ENCODE results near the gene KCNQ4. TPM values are rescaled to one million over a fixed set of nuclear protein-coding genes. Genes with fewer than 3 reads are reported as not detected.

KCNQ4 gene
- total and polyA plus RNA-seq, 2 of the 4 experiments (the other 2 are of a cell fraction), result 0.07 TPM; not detected in 1

GRCh38 chr1:40873863-40874472 is 90.4 kb downstream of the KCNQ4 start:
- Histone ChIP-seq H3K36me3 (ENCODE audit: control insufficient read depth, insufficient read depth, low read length) (no peaks in the 10 kb centered on the region), H3K9me1 (ENCODE audit: insufficient read depth, low read length) (peaks cover 27% of the 10 kb centered on the region), H3K27me3 (ENCODE audit: control insufficient read depth, insufficient read depth, low read length) (no peaks in the 10 kb centered on the region), H2BK5ac (ENCODE audit: low read depth, low read length, poor library complexity, severe bottlenecking) (peak overlapping the region; percentile 4), H2AFZ (replicated peaks; ENCODE audit: low read length, poor library complexity) (peak overlapping the region; percentile 38), H3K4me2 (ENCODE audit: low read depth, low read length) (no peak overlapping the region), H3K14ac (replicated peaks; ENCODE audit: low read depth, low read length) (peak overlapping the region; percentile 11), H3K4me3 (ENCODE audit: insufficient read depth, low read depth, low read length) (no peak overlapping the region), H2BK20ac (ENCODE audit: low read depth, low read length) (peak overlapping the region; percentile 67), H2BK120ac (ENCODE audit: low read depth, low read length) (peak overlapping the region; percentile 92), H3K27ac (ENCODE audit: insufficient read depth, low read length) (no peak overlapping the region; the same call in 1 of the 2 replicates), H2BK15ac (ENCODE audit: low read depth, low read length) (peak overlapping the region; percentile 96; the same call in 2 of the 3 replicates), H3K18ac (ENCODE audit: low read depth, low read length) (peak overlapping the region; percentile 32; the same call in 1 of the 2 replicates), H3K56ac (ENCODE audit: extremely low read depth, insufficient read depth, low read length) (no peak overlapping the region; the same call in 1 of the 2 replicates), H3K23ac (ENCODE audit: low read depth, low read length) (no peak overlapping the region; the same call in 1 of the 2 replicates), H3K9ac (ENCODE audit: low read depth, low read length) (no peak overlapping the region), H3K4me1 (ENCODE audit: control insufficient read depth, insufficient read depth, low read length) (peaks cover 13% of the 10 kb centered on the region), H4K8ac (ENCODE audit: low read depth in 2 of 2, low read length in 2 of 2) (peak overlapping the region; percentile 33 to 53; a peak in 2 of 4 replicates), H4K5ac (ENCODE audit: low read depth, low read length) (no peak overlapping the region; the same call in 1 of the 2 replicates), H3K9me3 (ENCODE audit: control insufficient read depth, insufficient read depth, low read length) (peaks cover 7% of the 10 kb centered on the region), H4K91ac (ENCODE audit: insufficient read depth, low read depth, low read length) (peak overlapping the region; percentile 64), H2AK5ac (ENCODE audit: low read depth, low read length) (peak overlapping the region; percentile 94), H3K4ac (ENCODE audit: low read depth, low read length) (peak overlapping the region; percentile 30), H2AK9ac (replicated peaks; ENCODE audit: low read depth, low read length, poor library complexity) (peak overlapping the region; percentile 31), H3K79me1 (ENCODE audit: low read depth in 1 of 2, low read length in 2 of 2) (no peaks in the 10 kb centered on the region; a peak in 2 of 4 replicates), H4K20me1 (ENCODE audit: insufficient read depth, low read length) (no peaks in the 10 kb centered on the region)
- DNase-seq (no peak), ATAC-seq (ENCODE audit: low read depth) (no peak)
- TF ChIP-seq CEBPB (IDR thresholded peaks at IDR 0.05; ENCODE audit: low read depth, low read length), result no peak
- intact Hi-C loops (cut with micrococcal nuclease) (no loop called here), in situ Hi-C loops (cut with MboI; ENCODE audit: low sequenced_read_pairs) (no loop called here), dilution Hi-C loops (cut with HindIII; ENCODE audit: low sequenced_read_pairs, unreplicated experiment) (no loop called here)
- POLR2A ChIA-PET (ENCODE audit: unreplicated experiment), result no interaction called here
- WGBS, 2 experiments (ENCODE audit: extremely low coverage in 2 of 2, insufficient read length in 1 of 2), result 89% methylated on average over 3 of the region's 7 CpGs; no CpG with 5 or more reads in 1 of the 2 experiments
- no TSS peak for BruUV-seq (replicated peaks)
- CTCF ChIA-PET, result interaction anchor here (0.6 to 1.3 kb wide), 2 partner anchors 11 to 74 kb away, joined by 4 to 6 read pairs; no protein-coding TSS in a partner anchor

Data from IMR-90 (cell line).